Measurements from ENCODE around the gene SPG7. TPM values are rescaled to one million over a fixed set of nuclear protein-coding genes. Genes with fewer than 3 reads are reported as not detected.
A peak's percentile ranks its signal among the peaks of the same experiment; 100 is the strongest.

Gene SPG7
- total RNA-seq, 1 experiment from 2014 or later = 119 TPM

- Histone ChIP-seq H3K79me1 (ENCODE audit: insufficient read depth, low read depth, low read length, poor library complexity, severe bottlenecking) (peaks cover 7% of the 10 kb centered on the region), H4K20me1 (ENCODE audit: control insufficient read depth, insufficient read depth, insufficient read length) (peaks cover 5% of the 10 kb centered on the region), H4K5ac (ENCODE audit: insufficient read length, low read depth, low read length) (no peak overlapping the region), H2BK120ac (ENCODE audit: low read depth, low read length, poor library complexity, severe bottlenecking) (no peak overlapping the region), H3K14ac (ENCODE audit: insufficient read depth, low read length) (no peak overlapping the region; the same call in 1 of the 2 replicates), H2BK12ac (ENCODE audit: insufficient read length, low read depth, low read length) (no peak overlapping the region), H3K18ac (ENCODE audit: insufficient read length, low read depth, low read length) (no peak overlapping the region), H3K4ac (ENCODE audit: low read depth, low read length) (no peak overlapping the region), H2BK5ac (ENCODE audit: insufficient read length, low read length) (no peak overlapping the region), H3K27me3 (ENCODE audit: insufficient read depth, low read length) (no peaks in the 10 kb centered on the region), H3K9ac (ENCODE audit: extremely low read depth, insufficient read length, low read length) (no peak overlapping the region), H4K91ac (ENCODE audit: insufficient read length, low read depth, low read length) (no peak overlapping the region), H3K23ac (ENCODE audit: insufficient read length, low read depth, low read length) (no peak overlapping the region), H2BK15ac (ENCODE audit: low read depth, low read length) (no peak overlapping the region), H3K23me2 (ENCODE audit: insufficient read length, low read depth, low read length, poor library complexity, severe bottlenecking) (no peaks in the 10 kb centered on the region), H3K79me2 (ENCODE audit: insufficient read depth, low read length) (peaks cover 86% of the 10 kb centered on the region), H2AFZ (ENCODE audit: low read length) (no peak overlapping the region), H2BK20ac (ENCODE audit: low read depth, low read length, poor library complexity, severe bottlenecking) (no peak overlapping the region), H4K8ac (replicated peaks; ENCODE audit: insufficient read length, low read depth, low read length) (no peak overlapping the region), H2AK5ac (ENCODE audit: insufficient read length, low read length) (no peak overlapping the region), H3K4me1 (ENCODE audit: insufficient read depth, low read length) (peaks cover 6% of the 10 kb centered on the region; the same call in 1 of the 2 replicates), H3K56ac (ENCODE audit: insufficient read length, low read depth, low read length) (no peak overlapping the region), H3K9me3 (ENCODE audit: control insufficient read depth, low read depth, low read length) (no peaks in the 10 kb centered on the region), H3K27ac (ENCODE audit: insufficient read length, low read depth, low read length) (no peak overlapping the region), H3K4me2 (ENCODE audit: insufficient read depth, insufficient read length, low read length) (no peak overlapping the region), H3T11ph (ENCODE audit: low read length) (no peak overlapping the region)
- WGBS (ENCODE audit: extremely low coverage, insufficient read length, low lambda C conversion rate) = no CpG with 5 or more reads among the region's 14 CpGs
- Mint-ChIP-seq H3K4me3 (no peak overlapping the region), H3K4me1 (peaks cover 74 to 76% of the 10 kb centered on the region in 2 experiments), H3K27ac (peak overlapping the region in 2 of 3 experiments; percentile 53; a peak in 4 of 7 replicates), H3K27me3 (ENCODE audit: low read depth) (no peaks in the 10 kb centered on the region), H3K9me3 (no peaks in the 10 kb centered on the region), H3K36me3 (ENCODE audit: insufficient read depth in 1 of 3, low read depth in 3 of 3) (peaks cover 0 to 10% (median 9%) of the 10 kb centered on the region in 3 experiments; a peak in 4 of 7 replicates)
- DNase-seq = no peak
- TF ChIP-seq CTCF (conservative IDR thresholded peaks at IDR 0.05) = no peak
These were observed 25.9 kb upstream of the SPG7 start for GRCh38 chr16:89482150-89482816.
